MCF 10A (cell line): ENCODE measurements around the gene SERPINI1. TPM values are rescaled to one million over a fixed set of nuclear protein-coding genes. Genes with fewer than 3 reads are reported as not detected.
"Not testable (repeated sequence)": the region's sequence is repeated elsewhere in the genome, so short reads cannot be mapped to it uniquely, and the experiment has no call there.

Source experiments
- BruUV-seq: library from RNA; stranded (reverse); fragments of 400-500 nt; replicated peaks from 2 replicates; lab custom pipeline; 2021; lab: Mats Ljungman, UMichigan
- CTCF ChIA-PET: fragments of 300-600 bp; sonication (Branson Sonifier 250); formaldehyde crosslinking; extraction: SDS; loops from one replicate; lab custom pipeline; 2021; ENCODE audit warnings: antibody characterized with exemption, inconsistent platforms; lab: Yijun Ruan, JAX
- POLR2A ChIA-PET: fragments of 300-600, 350-650 bp; sonication (Branson Sonifier 250); formaldehyde crosslinking; extraction: SDS; loops from one replicate; lab custom pipeline; 2020; ENCODE audit warnings: antibody characterized with exemption, inconsistent platforms; lab: Yijun Ruan, JAX
- DNase-seq: peaks from one replicate; pipeline ENCODE4 v3.0.0-alpha.2; 2018; ENCODE audit not compliant: unreplicated experiment
- H3K27ac Mint-ChIP-seq: one replicate; pipeline ENCODE4 v1.8.0; 2022; ENCODE audit warnings: mild to moderate bottlenecking, low read depth, mixed read lengths; ENCODE audit not compliant: unreplicated experiment
- H3K27me3 Mint-ChIP-seq: one replicate; pipeline ENCODE4 v1.8.0; 2022; ENCODE audit warnings: mixed read lengths; ENCODE audit not compliant: insufficient read depth, unreplicated experiment
- H3K36me3 Mint-ChIP-seq: one replicate; pipeline ENCODE4 v1.8.0; 2022; ENCODE audit warnings: mild to moderate bottlenecking, moderate library complexity, mixed read lengths; ENCODE audit not compliant: insufficient read depth, unreplicated experiment
- H3K4me1 Mint-ChIP-seq: one replicate; pipeline ENCODE4 v1.8.0; 2022; ENCODE audit warnings: mixed read lengths; ENCODE audit not compliant: insufficient read depth, unreplicated experiment
- H3K4me3 Mint-ChIP-seq: one replicate; pipeline ENCODE4 v1.8.0; 2022; ENCODE audit warnings: mild to moderate bottlenecking, moderate library complexity, mixed read lengths; ENCODE audit not compliant: unreplicated experiment
- H3K9me3 Mint-ChIP-seq: one replicate; pipeline ENCODE4 v1.8.0; 2022; ENCODE audit warnings: mixed read lengths; ENCODE audit not compliant: unreplicated experiment
- CTCF ChIP-seq: fragments of 200-600 bp; IDR thresholded peaks from one replicate; pipeline ENCODE4 v1.8.0; 2022; ENCODE audit warnings: antibody characterized with exemption, mild to moderate bottlenecking; ENCODE audit not compliant: unreplicated experiment
- intact Hi-C: fragments of 100-400 bp; cut with micrococcal nuclease; formaldehyde crosslinking; loops from 2 replicates; pipeline ENCODE4 v1.14.1; 2022
- total RNA-seq: library from RNA; stranded (reverse); gene quantifications from 2 replicates; pipeline ENCODE4 v1.2.3, GENCODE V29; 2022

The SERPINI1 gene
- total RNA-seq, 1 experiment from 2014 or later: 2.6 TPM

GRCh38 chr3:167816953-167817352 lies 81.4 kb downstream of the SERPINI1 start:
- TF ChIP-seq CTCF: no peak
- POLR2A ChIA-PET: interaction anchor here (0.6 to 1.0 kb wide), 3 partner anchors 8 to 29 kb away, joined by 3 read pairs; no protein-coding TSS in a partner anchor
- Mint-ChIP-seq H3K9me3 (no peaks in the 10 kb centered on the region), H3K27ac (no peak overlapping the region), H3K4me1 (peaks cover 6% of the 10 kb centered on the region), H3K36me3 (no peaks in the 10 kb centered on the region), H3K4me3 (no peak overlapping the region), H3K27me3 (no peaks in the 10 kb centered on the region)
- BruUV-seq: no TSS peak
- CTCF ChIA-PET: interaction anchor here (0.6 to 1.5 kb wide), 2 partner anchors 64 to 221 kb away, joined by 3 read pairs; no protein-coding TSS in a partner anchor
- no peak for DNase-seq
- intact Hi-C loops: no loop called here

- TF ChIP-seq CTCF: no peak
- POLR2A ChIA-PET: no interaction called here
- CTCF ChIA-PET: interaction anchor here (1.1 to 1.4 kb wide), 2 partner anchors 11 to 52 kb away, joined by 4 to 5 read pairs; no protein-coding TSS in a partner anchor
- Mint-ChIP-seq H3K9me3 (no peaks in the 10 kb centered on the region), H3K27ac (no peak overlapping the region), H3K4me3 (no peak overlapping the region), H3K36me3 (no peaks in the 10 kb centered on the region), H3K4me1 (peaks cover 6% of the 10 kb centered on the region), H3K27me3 (no peaks in the 10 kb centered on the region)
- intact Hi-C loops: no loop called here
- BruUV-seq: no TSS peak
- no peak for DNase-seq
These were observed 84.8 kb downstream of the SERPINI1 start for GRCh38 chr3:167820102-167820865.

GRCh38 chr3:167821248-167821805 lies 85.8 kb downstream of the SERPINI1 start:
- intact Hi-C loops: no loop called here
- Mint-ChIP-seq H3K36me3 (no peaks in the 10 kb centered on the region), H3K4me3 (no peak overlapping the region), H3K27me3 (no peaks in the 10 kb centered on the region), H3K4me1 (peaks cover 6% of the 10 kb centered on the region), H3K27ac (no peak overlapping the region), H3K9me3 (no peaks in the 10 kb centered on the region)
- BruUV-seq: no TSS peak
- no peak for TF ChIP-seq CTCF
- ChIA-PET POLR2A (no interaction called here), CTCF (interaction anchor here (1.1 to 1.4 kb wide), 2 partner anchors 12 to 51 kb away, joined by 4 to 5 read pairs; no protein-coding TSS in a partner anchor)
- DNase-seq: no peak

GRCh38 chr3:167823738-167824137 lies 88.2 kb downstream of the SERPINI1 start:
- no peak for TF ChIP-seq CTCF
- H3K9me3 Mint-ChIP-seq: no peaks in the 10 kb centered on the region
- intact Hi-C loops: no loop called here
- H3K27me3 Mint-ChIP-seq: no peaks in the 10 kb centered on the region
- DNase-seq: no peak
- ChIA-PET CTCF (interaction anchor here (0.6 kb wide), 1 partner anchor 29 kb away, joined by 3 read pairs; no protein-coding TSS in a partner anchor), POLR2A (no interaction called here)
- no peak overlapping the region for H3K4me3 Mint-ChIP-seq
- H3K4me1 Mint-ChIP-seq: no peaks in the 10 kb centered on the region
- no TSS peak for BruUV-seq
- H3K36me3 Mint-ChIP-seq: no peaks in the 10 kb centered on the region
- no peak overlapping the region for H3K27ac Mint-ChIP-seq

GRCh38 chr3:167827588-167827987 lies 92.1 kb downstream of the SERPINI1 start:
- intact Hi-C loops, CTCF ChIA-PET, POLR2A ChIA-PET, H3K9me3 Mint-ChIP-seq, H3K4me3 Mint-ChIP-seq, H3K4me1 Mint-ChIP-seq, H3K36me3 Mint-ChIP-seq, DNase-seq, H3K27ac Mint-ChIP-seq, BruUV-seq: not testable (repeated sequence)
- peaks cover 13% of the 10 kb centered on the region for H3K27me3 Mint-ChIP-seq
